Measurements from ENCODE around the gene RIMBP2. TPM values are rescaled to one million over a fixed set of nuclear protein-coding genes. Genes with fewer than 3 reads are reported as not detected.
"Not testable (repeated sequence)": the region's sequence is repeated elsewhere in the genome, so short reads cannot be mapped to it uniquely, and the experiment has no call there.

RIMBP2 gene
- total RNA-seq, 1 experiment from 2014 or later, result 0.97 TPM

- DNase-seq (ENCODE audit: low spot score), result no peak
These were observed 55.0 kb downstream of the RIMBP2 start for GRCh38 chr12:130661059-130661458.

- DNase-seq (ENCODE audit: low spot score), result no peak
These were observed 57.8 kb downstream of the RIMBP2 start for GRCh38 chr12:130658145-130658911.

- no peak for DNase-seq (ENCODE audit: low spot score)
These were observed 59.7 kb downstream of the RIMBP2 start for GRCh38 chr12:130656411-130656810.

DNA sequence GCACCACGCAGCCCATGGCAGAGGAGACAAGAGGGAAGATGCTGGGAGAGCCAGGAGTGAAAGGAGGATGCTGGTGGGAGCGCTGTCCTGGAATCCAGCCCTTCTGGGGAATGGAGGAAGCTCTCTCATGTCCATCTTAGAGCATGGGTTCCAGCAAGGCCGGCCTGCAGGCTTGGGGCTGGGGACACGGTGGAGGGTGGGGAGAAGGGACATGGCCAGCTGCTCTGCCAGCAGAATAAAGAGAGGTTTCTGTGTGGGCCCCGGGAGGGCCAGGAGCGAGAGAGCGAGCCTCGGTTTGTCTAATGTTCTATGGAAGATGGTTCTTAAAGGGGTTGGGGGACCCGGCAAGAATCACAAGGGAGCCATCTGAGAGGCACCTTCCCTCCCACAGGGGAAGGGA is 60.2 kb downstream of the RIMBP2 start:
- DNase-seq (ENCODE audit: low spot score), result no peak

- no peak for DNase-seq (ENCODE audit: low spot score)
These were observed 61.1 kb downstream of the RIMBP2 start for GRCh38 chr12:130655010-130655409.

DNA sequence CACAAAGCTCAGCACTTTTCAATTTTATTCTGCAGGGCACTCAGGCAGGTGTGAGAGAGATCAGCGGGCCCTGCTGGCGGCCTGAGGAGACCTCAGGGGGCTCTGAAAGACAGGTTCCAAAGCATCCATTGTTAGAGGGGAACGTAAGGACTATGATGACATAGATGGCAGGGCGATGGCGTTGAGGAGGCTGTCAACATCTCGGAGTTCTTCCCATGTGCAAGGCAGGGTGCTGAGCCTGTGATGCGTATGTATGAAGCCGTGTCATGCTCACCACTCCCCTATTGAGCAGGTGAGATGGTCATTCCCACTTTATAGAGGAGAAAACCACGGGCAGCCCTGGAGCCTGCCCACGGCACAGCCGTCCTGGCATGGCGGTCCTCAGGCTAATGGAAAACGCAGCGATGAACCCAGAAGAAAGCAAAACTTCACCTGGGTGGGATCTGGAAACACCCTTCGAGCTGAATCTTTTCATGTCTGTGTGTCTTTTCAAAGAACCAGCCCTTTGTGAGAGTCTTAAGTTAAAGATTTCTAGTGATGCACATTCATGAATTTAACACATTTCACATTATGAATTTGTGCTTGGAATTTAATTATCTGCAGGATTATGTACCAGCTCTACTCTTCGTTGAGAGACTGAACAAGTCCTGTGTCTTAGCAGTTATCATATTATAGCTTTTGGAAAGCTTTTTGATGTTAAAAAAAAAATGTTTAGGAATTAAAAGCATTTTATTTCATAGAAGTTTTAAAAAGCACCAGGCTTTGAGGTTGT is 64.7 kb downstream of the RIMBP2 start:
- no peak for DNase-seq (ENCODE audit: low spot score)

DNA sequence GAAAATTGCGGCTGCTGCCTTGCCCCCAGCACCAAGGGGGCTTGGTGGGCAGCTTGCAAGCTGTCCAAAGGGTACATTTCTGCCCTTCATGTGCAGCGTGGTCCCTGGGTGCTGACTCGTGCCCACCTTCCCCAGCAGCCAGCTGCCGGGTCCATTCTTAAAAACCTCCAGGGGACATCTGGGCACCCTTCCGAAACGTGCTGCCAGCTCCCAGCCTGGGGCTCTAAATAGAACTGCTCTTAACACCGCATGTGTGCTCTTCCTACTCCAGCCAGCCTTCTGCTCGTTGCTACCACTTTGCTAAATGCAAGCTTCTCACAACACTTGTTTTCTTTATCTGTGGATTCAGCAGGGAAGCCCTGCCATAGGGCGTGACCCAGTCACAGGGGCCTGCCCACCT is 66.0 kb downstream of the RIMBP2 start:
- no peak for DNase-seq (ENCODE audit: low spot score)

GRCh38 chr12:130649101-130650045 is 66.7 kb downstream of the RIMBP2 start:
- DNase-seq (ENCODE audit: low spot score), result no peak

DNA sequence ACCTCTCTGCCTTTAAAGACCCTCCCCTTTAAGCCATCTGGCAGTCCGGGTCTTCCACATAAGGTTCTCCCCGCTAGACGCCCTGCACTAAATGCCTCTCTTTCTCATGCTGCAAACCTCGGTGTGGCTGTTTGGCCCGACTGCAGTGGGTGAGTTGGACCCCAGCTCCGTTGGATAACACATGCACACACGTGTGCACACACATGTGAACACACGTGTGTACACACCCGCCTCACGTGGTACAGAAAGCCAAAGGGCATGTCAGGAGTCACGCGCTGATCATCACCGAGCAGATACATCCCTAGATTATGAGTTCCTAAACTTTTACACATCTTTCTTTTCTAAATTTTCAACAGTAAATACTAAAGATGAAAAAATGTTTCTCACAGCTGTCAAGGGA is 68.3 kb downstream of the RIMBP2 start:
- no peak for DNase-seq (ENCODE audit: low spot score)

DNA sequence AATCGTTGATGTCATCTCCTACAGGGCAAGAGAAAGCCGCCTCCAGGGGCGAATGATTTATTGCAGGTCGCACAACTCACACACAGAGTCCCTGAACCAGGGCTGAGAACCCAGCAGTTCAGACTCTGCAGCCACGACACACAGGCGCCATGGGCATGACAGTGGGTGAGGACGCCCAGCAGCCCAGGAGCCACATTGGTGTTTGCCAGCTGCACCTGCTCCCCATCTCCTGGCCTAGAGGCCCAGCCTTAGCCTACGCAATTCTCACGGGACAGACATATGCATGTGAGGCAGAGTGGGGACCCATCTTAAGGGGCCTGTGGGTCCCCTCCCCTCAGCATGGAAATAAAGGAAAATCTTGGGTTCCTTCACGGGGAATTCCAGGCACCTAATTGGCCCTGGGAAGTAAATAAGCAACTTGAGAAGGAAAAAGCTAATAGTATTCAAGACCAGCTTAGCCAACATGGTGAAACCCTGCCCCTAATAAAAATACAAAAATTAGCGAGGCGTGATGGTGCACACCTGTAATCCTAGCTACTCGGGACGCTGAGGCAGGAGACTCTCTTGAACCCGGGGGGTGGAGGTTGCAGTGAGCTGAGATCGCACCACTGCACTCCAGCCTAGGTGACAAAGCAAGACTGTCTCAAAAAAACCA is 69.3 kb downstream of the RIMBP2 start:
- DNase-seq (ENCODE audit: low spot score), result no peak

- not testable (repeated sequence) for DNase-seq (ENCODE audit: low spot score)
These were observed 69.9 kb downstream of the RIMBP2 start for GRCh38 chr12:130646191-130646590.

DNA sequence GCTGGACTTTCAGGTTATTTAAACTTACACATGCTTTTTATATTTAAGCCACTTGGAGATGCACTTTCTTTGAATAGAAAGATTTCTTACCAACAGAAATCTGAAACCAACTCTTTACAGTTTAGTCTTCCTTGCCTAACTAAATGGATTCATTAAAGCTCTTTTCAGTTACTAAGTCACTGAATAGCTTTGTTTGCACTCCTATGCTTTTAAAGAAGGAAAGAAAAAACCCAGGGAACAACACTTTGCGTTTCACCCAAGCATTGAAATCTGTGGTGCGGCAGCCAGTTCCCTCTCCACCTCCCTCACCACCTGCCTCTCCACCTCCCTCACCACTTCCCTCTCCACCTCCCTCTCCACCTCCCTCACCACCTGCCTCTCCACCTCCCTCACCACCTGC is 70.3 kb downstream of the RIMBP2 start:
- DNase-seq (ENCODE audit: low spot score), result no peak

DNA sequence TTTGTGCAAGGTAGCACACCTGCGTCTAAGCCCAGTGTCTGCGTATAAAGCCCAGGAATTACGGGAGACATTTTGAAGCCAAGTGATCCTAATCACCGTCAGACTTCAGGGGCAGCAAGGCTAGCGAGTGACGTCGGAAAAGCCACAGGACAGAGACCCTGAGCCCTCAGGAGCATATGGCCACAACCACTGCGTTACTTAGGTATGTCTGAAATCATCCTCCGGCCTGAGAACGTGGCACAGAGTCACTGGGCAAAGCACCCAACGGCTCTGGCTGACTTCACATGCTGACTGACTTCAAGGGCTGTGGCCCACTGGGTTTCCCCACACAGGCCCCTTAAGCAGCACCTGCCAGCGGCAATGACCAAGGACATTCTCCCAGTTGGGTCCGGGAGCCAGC is 71.5 kb downstream of the RIMBP2 start:
- DNase-seq (ENCODE audit: low spot score), result no peak

- no peak for DNase-seq (ENCODE audit: low spot score)
These were observed 72.0 kb downstream of the RIMBP2 start for GRCh38 chr12:130644146-130644545.

DNA sequence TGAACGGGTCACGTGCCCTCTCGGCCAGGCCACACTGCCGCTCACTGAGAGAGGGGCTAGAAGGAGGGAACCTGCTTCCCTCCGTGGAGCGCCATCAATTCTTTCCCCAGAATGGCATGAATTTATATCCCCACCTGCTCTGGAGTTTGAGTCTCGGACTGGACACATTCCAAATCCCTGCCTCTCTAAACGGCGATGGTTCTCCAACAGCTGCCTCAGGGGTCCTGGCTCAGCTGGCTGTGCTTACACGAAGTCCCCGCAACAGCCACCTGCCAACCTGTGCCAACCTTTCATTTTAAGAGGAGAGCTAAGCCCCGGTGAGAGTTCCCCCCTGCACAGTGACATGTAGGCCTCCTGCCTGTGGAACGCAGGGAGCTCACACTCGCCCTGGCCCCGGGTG is 73.2 kb downstream of the RIMBP2 start:
- no peak for DNase-seq (ENCODE audit: low spot score)

DNA sequence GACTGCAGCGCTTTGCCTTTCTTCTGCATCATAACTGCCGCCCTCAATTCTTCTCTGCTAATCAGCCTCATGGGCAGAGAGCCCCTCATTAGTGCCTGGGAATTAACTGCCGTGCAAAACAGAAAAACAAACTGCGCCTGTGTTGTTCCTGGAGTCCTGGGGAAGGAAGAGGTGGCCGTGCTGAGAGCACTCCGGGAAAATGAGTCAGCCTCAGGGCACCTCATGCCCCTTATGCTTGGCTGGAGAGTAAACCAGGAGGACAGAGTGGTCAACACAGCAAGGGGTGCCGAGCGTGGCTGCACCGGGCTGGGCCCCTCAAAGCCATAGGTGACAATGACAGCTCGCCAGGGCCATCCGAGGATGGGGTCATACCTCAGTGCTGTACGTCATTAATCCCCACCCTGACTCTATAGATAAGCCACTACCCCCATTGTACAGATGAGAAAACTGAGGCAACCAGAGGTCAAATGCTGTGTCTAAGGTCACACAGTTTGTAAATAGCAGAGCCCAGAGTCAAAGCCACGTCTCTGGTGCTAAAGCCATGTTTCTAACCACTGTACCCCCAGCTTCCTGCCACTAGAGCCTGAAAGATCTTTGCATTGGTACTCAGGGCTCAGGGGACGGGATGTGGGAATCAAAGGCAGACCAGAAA is 74.4 kb downstream of the RIMBP2 start:
- no peak for DNase-seq (ENCODE audit: low spot score)

GRCh38 chr12:130640901-130641300 is 75.2 kb downstream of the RIMBP2 start:
- DNase-seq (ENCODE audit: low spot score), result no peak

- no peak for DNase-seq (ENCODE audit: low spot score)
These were observed 75.6 kb downstream of the RIMBP2 start for GRCh38 chr12:130640496-130640895.

GRCh38 chr12:130639476-130640424 is 76.3 kb downstream of the RIMBP2 start:
- no peak for DNase-seq (ENCODE audit: low spot score)

- no peak for DNase-seq (ENCODE audit: low spot score)
These were observed 79.7 kb downstream of the RIMBP2 start for GRCh38 chr12:130636370-130636769.
